HCT116 (cell line): ENCODE measurements around the gene EPHA3.

Source experiments
- CEBPB ChIP-seq: IDR thresholded peaks from 2 replicates; pipeline ENCODE4 v1.6.1; 2012; ENCODE audit warnings: low read depth
- EZH2 ChIP-seq: fragments of 200-600 bp; sonication (generic); IDR thresholded peaks from 2 replicates; pipeline ENCODE4 v1.6.1; 2017; ENCODE audit warnings: antibody characterized with exemption, mixed run types
- EZH2phosphoT487 ChIP-seq: fragments of 200-600 bp; IDR thresholded peaks from 2 replicates; pipeline ENCODE4 v1.6.1; 2018; ENCODE audit warnings: antibody characterized with exemption, borderline replicate concordance
- POLR2A ChIP-seq: IDR thresholded peaks from 2 replicates; pipeline ENCODE4 v1.7.0; 2011; ENCODE audit warnings: borderline replicate concordance; ENCODE audit not compliant: insufficient read depth, insufficient read length; ENCODE audit errors: extremely low read depth
- POLR2AphosphoS5 ChIP-seq: IDR thresholded peaks from 2 replicates; pipeline ENCODE4 v1.6.1; 2011; ENCODE audit warnings: mild to moderate bottlenecking, low read depth, low read length, moderate library complexity
- RAD21 ChIP-seq: IDR thresholded peaks from 2 replicates; pipeline ENCODE4 v1.6.1; 2012; ENCODE audit warnings: low read depth, mild to moderate bottlenecking
- SP1 ChIP-seq: IDR thresholded peaks from 2 replicates; pipeline ENCODE4 v1.6.1; 2012; ENCODE audit warnings: low read depth
- TCF7L2 ChIP-seq: IDR thresholded peaks from 2 replicates; pipeline ENCODE4 v1.7.0; 2011; ENCODE audit warnings: borderline replicate concordance, inconsistent platforms; ENCODE audit not compliant: insufficient read depth, insufficient read length; ENCODE audit errors: extremely low read depth
- TF ChIP-seq, protein P1 (sequence below), 3 experiments: fragments of 200-600 bp in 1 of 3; sonication (generic) in 1 of 3; IDR thresholded peaks in 2 of 3; conservative IDR thresholded peaks in 1 of 3; 2 replicates each; pipeline ENCODE4 v1.5.1; 2012 to 2017; ENCODE audit warnings: low read depth in 2 of 3, low read length in 2 of 3, antibody characterized with exemption in 1 of 3, borderline replicate concordance in 1 of 3, control low read depth in 1 of 3, mild to moderate bottlenecking in 1 of 3, mixed read lengths in 1 of 3, mixed run types in 1 of 3, moderate library complexity in 1 of 3; ENCODE audit not compliant: insufficient read depth in 1 of 3
- TF ChIP-seq, protein P2 (sequence below): IDR thresholded peaks from 2 replicates; pipeline ENCODE4 v1.6.1; 2012; ENCODE audit warnings: low read depth
- TF ChIP-seq, protein P3 (sequence below): IDR thresholded peaks from 2 replicates; pipeline ENCODE4 v1.6.1; 2012

DNA sequence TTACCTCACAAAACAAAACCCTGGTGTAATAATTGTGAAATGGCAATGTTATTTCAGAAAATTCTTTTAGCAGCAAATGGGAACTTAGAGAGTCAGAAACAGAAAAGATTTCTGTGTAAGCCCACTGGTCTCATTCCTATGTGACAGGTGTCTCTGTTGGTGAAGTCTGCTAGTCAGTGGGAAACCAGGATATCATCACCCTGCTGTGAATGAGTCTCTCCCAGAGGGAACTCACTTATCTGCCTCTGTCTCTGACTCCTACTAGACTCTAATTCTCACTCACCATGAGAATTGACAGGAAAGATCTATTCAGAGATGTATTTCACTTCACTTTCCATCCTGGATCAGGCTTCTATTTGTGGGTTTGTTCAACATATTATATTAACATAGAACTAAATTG lies 266.0 kb downstream of the EPHA3 start:
- TF ChIP-seq, protein P1, sequence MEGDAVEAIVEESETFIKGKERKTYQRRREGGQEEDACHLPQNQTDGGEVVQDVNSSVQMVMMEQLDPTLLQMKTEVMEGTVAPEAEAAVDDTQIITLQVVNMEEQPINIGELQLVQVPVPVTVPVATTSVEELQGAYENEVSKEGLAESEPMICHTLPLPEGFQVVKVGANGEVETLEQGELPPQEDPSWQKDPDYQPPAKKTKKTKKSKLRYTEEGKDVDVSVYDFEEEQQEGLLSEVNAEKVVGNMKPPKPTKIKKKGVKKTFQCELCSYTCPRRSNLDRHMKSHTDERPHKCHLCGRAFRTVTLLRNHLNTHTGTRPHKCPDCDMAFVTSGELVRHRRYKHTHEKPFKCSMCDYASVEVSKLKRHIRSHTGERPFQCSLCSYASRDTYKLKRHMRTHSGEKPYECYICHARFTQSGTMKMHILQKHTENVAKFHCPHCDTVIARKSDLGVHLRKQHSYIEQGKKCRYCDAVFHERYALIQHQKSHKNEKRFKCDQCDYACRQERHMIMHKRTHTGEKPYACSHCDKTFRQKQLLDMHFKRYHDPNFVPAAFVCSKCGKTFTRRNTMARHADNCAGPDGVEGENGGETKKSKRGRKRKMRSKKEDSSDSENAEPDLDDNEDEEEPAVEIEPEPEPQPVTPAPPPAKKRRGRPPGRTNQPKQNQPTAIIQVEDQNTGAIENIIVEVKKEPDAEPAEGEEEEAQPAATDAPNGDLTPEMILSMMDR (IDR thresholded peaks at IDR 0.05 in 2 of 3, conservative IDR thresholded peaks at IDR 0.05 in 1 of 3; ENCODE audit: borderline replicate concordance in 1 of 3, insufficient read depth in 1 of 3, low read depth in 2 of 3, low read length in 2 of 3), result no peak
- TF ChIP-seq, protein P2, sequence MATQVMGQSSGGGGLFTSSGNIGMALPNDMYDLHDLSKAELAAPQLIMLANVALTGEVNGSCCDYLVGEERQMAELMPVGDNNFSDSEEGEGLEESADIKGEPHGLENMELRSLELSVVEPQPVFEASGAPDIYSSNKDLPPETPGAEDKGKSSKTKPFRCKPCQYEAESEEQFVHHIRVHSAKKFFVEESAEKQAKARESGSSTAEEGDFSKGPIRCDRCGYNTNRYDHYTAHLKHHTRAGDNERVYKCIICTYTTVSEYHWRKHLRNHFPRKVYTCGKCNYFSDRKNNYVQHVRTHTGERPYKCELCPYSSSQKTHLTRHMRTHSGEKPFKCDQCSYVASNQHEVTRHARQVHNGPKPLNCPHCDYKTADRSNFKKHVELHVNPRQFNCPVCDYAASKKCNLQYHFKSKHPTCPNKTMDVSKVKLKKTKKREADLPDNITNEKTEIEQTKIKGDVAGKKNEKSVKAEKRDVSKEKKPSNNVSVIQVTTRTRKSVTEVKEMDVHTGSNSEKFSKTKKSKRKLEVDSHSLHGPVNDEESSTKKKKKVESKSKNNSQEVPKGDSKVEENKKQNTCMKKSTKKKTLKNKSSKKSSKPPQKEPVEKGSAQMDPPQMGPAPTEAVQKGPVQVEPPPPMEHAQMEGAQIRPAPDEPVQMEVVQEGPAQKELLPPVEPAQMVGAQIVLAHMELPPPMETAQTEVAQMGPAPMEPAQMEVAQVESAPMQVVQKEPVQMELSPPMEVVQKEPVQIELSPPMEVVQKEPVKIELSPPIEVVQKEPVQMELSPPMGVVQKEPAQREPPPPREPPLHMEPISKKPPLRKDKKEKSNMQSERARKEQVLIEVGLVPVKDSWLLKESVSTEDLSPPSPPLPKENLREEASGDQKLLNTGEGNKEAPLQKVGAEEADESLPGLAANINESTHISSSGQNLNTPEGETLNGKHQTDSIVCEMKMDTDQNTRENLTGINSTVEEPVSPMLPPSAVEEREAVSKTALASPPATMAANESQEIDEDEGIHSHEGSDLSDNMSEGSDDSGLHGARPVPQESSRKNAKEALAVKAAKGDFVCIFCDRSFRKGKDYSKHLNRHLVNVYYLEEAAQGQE, result no peak
- TF ChIP-seq POLR2A (no peak), TCF7L2 (no peak), SP1 (no peak), RAD21 (no peak), POLR2AphosphoS5 (no peak), CEBPB (no peak), EZH2phosphoT487 (no peak), EZH2 (no peak)
- TF ChIP-seq, protein P3, sequence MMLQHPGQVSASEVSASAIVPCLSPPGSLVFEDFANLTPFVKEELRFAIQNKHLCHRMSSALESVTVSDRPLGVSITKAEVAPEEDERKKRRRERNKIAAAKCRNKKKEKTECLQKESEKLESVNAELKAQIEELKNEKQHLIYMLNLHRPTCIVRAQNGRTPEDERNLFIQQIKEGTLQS, result no peak
